Measurements from ENCODE around the gene KRT25. TPM values are rescaled to one million over a fixed set of nuclear protein-coding genes. Genes with fewer than 3 reads are reported as not detected.

The KRT25 gene
- total RNA-seq, 1 experiment from 2014 or later = not detected

DNA sequence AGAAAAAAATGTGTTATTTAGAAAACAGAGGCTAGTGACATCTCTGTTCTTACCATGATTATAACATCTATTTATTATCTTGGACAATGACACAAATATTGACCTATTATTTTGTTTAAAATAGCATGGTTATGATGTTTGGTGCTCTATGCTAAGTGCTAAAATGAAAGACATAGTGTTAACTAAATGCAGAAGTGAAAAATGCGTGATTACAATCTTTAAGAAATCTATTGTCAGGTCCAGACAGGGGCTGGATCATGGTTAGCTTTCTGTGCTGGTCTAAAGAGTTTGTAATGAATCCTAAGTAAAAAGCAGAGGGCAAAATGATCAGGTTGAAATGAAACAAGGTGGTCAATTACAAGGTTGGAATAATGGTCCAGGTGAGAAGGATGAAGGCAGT lies 45.2 kb upstream of the KRT25 start:
- peaks cover 9% of the 10 kb centered on the region; the same call in 1 of the 2 replicates for H3F3A ChIP-seq (ENCODE audit: insufficient read depth, low read depth)
- no peaks in the 10 kb centered on the region; the same call in 1 of the 2 replicates for H3K9me3 ChIP-seq (ENCODE audit: insufficient read depth, low read depth)
- no peak for DNase-seq
- no peaks in the 10 kb centered on the region for H3K9me2 ChIP-seq (ENCODE audit: insufficient read depth)
- POLR2A ChIA-PET (ENCODE audit: unreplicated experiment) = no interaction called here
- intact Hi-C loops (cut with micrococcal nuclease; ENCODE audit: unreplicated experiment) = loop anchor here (5.0 kb wide), 2 partner anchors 607 to 847 kb away; no protein-coding TSS in a partner anchor
- no peak overlapping the region for H2AFZ ChIP-seq
- H3K4me1 ChIP-seq (replicated peaks; ENCODE audit: insufficient read depth) = peaks cover 9% of the 10 kb centered on the region
- CTCF ChIA-PET = no interaction called here
- no peak overlapping the region for H3K4me3 ChIP-seq
- H3K27ac ChIP-seq = no peak overlapping the region
- no peaks in the 10 kb centered on the region for H3K27me3 ChIP-seq (ENCODE audit: insufficient read depth, low read depth)
- no peak overlapping the region for H3K4me2 ChIP-seq
- TF ChIP-seq EZH2 (IDR thresholded peaks at IDR 0.05; ENCODE audit: low read depth) = no peak
- TF ChIP-seq, protein P1, sequence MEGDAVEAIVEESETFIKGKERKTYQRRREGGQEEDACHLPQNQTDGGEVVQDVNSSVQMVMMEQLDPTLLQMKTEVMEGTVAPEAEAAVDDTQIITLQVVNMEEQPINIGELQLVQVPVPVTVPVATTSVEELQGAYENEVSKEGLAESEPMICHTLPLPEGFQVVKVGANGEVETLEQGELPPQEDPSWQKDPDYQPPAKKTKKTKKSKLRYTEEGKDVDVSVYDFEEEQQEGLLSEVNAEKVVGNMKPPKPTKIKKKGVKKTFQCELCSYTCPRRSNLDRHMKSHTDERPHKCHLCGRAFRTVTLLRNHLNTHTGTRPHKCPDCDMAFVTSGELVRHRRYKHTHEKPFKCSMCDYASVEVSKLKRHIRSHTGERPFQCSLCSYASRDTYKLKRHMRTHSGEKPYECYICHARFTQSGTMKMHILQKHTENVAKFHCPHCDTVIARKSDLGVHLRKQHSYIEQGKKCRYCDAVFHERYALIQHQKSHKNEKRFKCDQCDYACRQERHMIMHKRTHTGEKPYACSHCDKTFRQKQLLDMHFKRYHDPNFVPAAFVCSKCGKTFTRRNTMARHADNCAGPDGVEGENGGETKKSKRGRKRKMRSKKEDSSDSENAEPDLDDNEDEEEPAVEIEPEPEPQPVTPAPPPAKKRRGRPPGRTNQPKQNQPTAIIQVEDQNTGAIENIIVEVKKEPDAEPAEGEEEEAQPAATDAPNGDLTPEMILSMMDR (conservative IDR thresholded peaks at IDR 0.05) = no peak
- H4K20me1 ChIP-seq (ENCODE audit: insufficient read depth) = no peaks in the 10 kb centered on the region
- H3K79me2 ChIP-seq (ENCODE audit: low read depth) = no peaks in the 10 kb centered on the region
- no TSS peak for BruUV-seq (replicated peaks)
- H3K36me3 ChIP-seq (ENCODE audit: low read depth) = no peaks in the 10 kb centered on the region

DNA sequence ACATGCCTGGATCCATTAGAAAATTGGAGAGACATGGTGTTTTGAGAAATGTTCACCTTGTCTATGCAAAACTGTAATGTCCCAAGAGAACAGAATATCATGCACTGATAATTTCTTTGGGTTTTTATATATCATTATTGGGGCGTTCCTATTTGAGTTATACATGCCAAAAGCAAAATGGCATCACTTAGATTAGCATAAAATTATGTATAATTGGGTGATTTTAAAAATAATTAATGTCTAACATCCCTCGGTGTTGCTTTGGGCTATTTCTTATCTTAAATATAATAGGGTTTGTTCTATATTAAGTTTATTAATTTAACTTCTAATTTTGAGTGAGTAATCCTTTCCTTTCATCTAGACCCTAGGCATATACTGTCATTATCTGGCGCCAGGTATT lies 44.7 kb upstream of the KRT25 start, which contains the start of gene KRT28:
TSS of gene KRT28 (minus strand) at position 101 of the 400 bp plus-strand sequence. CDS start at position 35, 66 bp downstream.
- Histone ChIP-seq H4K20me1 (ENCODE audit: insufficient read depth) (no peaks in the 10 kb centered on the region), H3K4me3 (no peak within 1 kb of the TSS), H3K9me2 (ENCODE audit: insufficient read depth) (no peaks in the 10 kb centered on the region), H2AFZ (no peak within 1 kb of the TSS), H3F3A (ENCODE audit: insufficient read depth, low read depth) (peaks cover 9% of the 10 kb centered on the region; the same call in 1 of the 2 replicates), H3K4me1 (replicated peaks; ENCODE audit: insufficient read depth) (peaks cover 9% of the 10 kb centered on the region), H3K4me2 (no peak within 1 kb of the TSS), H3K9me3 (ENCODE audit: insufficient read depth, low read depth) (no peaks in the 10 kb centered on the region; the same call in 1 of the 2 replicates), H3K36me3 (ENCODE audit: low read depth) (no peaks in the 10 kb centered on the region), H3K27me3 (ENCODE audit: insufficient read depth, low read depth) (no peaks in the 10 kb centered on the region), H3K79me2 (ENCODE audit: low read depth) (no peaks in the 10 kb centered on the region), H3K27ac (no peak within 1 kb of the TSS)
- BruUV-seq (replicated peaks) = no TSS peak
- ChIA-PET CTCF (no interaction called here), POLR2A (ENCODE audit: unreplicated experiment) (no interaction called here)
- TF ChIP-seq, protein P1 (conservative IDR thresholded peaks at IDR 0.05) = no peak
- TF ChIP-seq EZH2 (IDR thresholded peaks at IDR 0.05; ENCODE audit: low read depth) = no peak
- DNase-seq = no peak
- intact Hi-C loops (cut with micrococcal nuclease; ENCODE audit: unreplicated experiment) = loop anchor here (5.0 kb wide), 2 partner anchors 607 to 847 kb away; no protein-coding TSS in a partner anchor

DNA sequence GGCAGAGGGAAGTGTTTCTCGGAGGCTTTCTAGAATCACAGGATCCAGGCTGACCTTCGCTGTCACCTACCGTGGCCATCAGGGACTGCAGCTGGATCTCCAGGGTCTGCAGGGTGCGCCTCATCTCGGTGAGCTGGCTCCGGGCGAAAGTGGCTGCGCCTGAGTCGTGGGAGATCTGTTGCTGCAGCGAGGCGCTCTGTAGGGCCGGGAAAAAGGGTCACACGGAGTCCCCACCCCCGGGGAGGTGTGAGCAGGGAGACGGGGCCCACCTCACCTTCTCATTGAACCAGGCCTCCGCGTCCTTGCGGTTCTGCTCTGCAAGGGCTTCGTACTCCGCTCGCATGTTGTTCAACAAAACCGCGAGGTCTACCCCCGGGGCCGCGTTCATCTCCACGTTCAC lies 41.7 kb upstream of the KRT25 start:
- DNase-seq = no peak
- no TSS peak for BruUV-seq (replicated peaks)
- H3K79me2 ChIP-seq (ENCODE audit: low read depth) = no peaks in the 10 kb centered on the region
- CTCF ChIA-PET = interaction anchor here (0.6 kb wide), 1 partner anchor 70 kb away, joined by 4 read pairs; the partner anchor contains the start of gene KRT12
- no peaks in the 10 kb centered on the region for H3K9me3 ChIP-seq (ENCODE audit: insufficient read depth, low read depth)
- no peaks in the 10 kb centered on the region for H4K20me1 ChIP-seq (ENCODE audit: insufficient read depth)
- H3K27ac ChIP-seq = no peak overlapping the region
- no peaks in the 10 kb centered on the region for H3K9me2 ChIP-seq (ENCODE audit: insufficient read depth)
- H3K4me3 ChIP-seq = no peak overlapping the region
- POLR2A ChIA-PET (ENCODE audit: unreplicated experiment) = no interaction called here
- TF ChIP-seq, protein P1 (conservative IDR thresholded peaks at IDR 0.05) = no peak
- TF ChIP-seq EZH2 (IDR thresholded peaks at IDR 0.05; ENCODE audit: low read depth) = no peak
- H3F3A ChIP-seq (ENCODE audit: insufficient read depth, low read depth) = no peaks in the 10 kb centered on the region
- H2AFZ ChIP-seq = no peak overlapping the region
- H3K4me2 ChIP-seq = no peak overlapping the region
- intact Hi-C loops (cut with micrococcal nuclease; ENCODE audit: unreplicated experiment) = no loop called here
- H3K27me3 ChIP-seq (ENCODE audit: insufficient read depth, low read depth) = no peaks in the 10 kb centered on the region
- H3K4me1 ChIP-seq (replicated peaks; ENCODE audit: insufficient read depth) = no peaks in the 10 kb centered on the region
- no peaks in the 10 kb centered on the region for H3K36me3 ChIP-seq (ENCODE audit: low read depth)
